Motor neuron (in vitro differentiated cells): ENCODE data around the gene TLR2. TPM values are rescaled to one million over a fixed set of nuclear protein-coding genes. Genes with fewer than 3 reads are reported as not detected.
A peak's percentile ranks its signal among the peaks of the same experiment; 100 is the strongest.
"Not testable (repeated sequence)": the region's sequence is repeated elsewhere in the genome, so short reads cannot be mapped to it uniquely, and the experiment has no call there.

Experiments used
- ATAC-seq, 8 experiments: fragments of 200-7000 bp; cut with Tn5 transposase; replicated peaks in 6 of 8; 2 replicates each; pipeline ENCODE4 v1.8.0; 2021; ENCODE audit warnings: mild to moderate bottlenecking in 8 of 8, moderate library complexity in 8 of 8
- H3K27ac ChIP-seq, 2 donors: fragments of 250-450 bp; sonication (Bioruptor Pico); 2 replicates each; pipeline ENCODE4 v1.9.0; 2021; ENCODE audit warnings: antibody characterized with exemption in 2 of 2, mild to moderate bottlenecking in 2 of 2, moderate library complexity in 1 of 2
- H3K4me1 ChIP-seq, 2 donors: fragments of 250-450 bp; sonication (Bioruptor Pico); replicated peaks in 1 of 2; 2 replicates each; pipeline ENCODE4 v1.6.1; 2021; ENCODE audit warnings: antibody characterized with exemption in 2 of 2, mild to moderate bottlenecking in 2 of 2, moderate library complexity in 1 of 2
- H3K4me3 ChIP-seq, 5 donors: fragments of 250-450 bp; sonication (Bioruptor Pico); 2 replicates each; pipeline ENCODE4 v1.9.0; 2021; ENCODE audit warnings: antibody characterized with exemption in 5 of 5, mild to moderate bottlenecking in 5 of 5, moderate library complexity in 4 of 5
- WGBS, 10 experiments: fragments of 450-650 bp; shearing (Covaris generic); methylation state at CpG; one replicate each; pipeline ENCODE4 v1.0.0; 2022; 5-methylcytosine and 5-hydroxymethylcytosine counted together
- in situ Hi-C, 9 experiments: fragments of 400-800 bp; cut with MboI; loops; one replicate each; pipeline ENCODE4 v1.15.0; 2021; ENCODE audit warnings: low sequenced_read_pairs in 9 of 9, low pct_unique_long_range_greater_than_20kb in 2 of 9; ENCODE audit not compliant: unreplicated experiment in 9 of 9
- total RNA-seq, 8 experiments: library from RNA; unstranded; fragments of 300-600 nt; gene quantifications; 2 replicates each; pipeline versions ENCODE4 v1.2.3 to v1.2.4, GENCODE V29; 2022

The TLR2 gene
- total RNA-seq, 8 experiments from 2014 or later = 0.25 to 11.2 (median 0.51) TPM

GRCh38 chr4:153646978-153647377, 37.1 kb upstream of the TLR2 start:
- Histone ChIP-seq H3K4me1 (no peaks in the 10 kb centered on the region), H3K4me3 (no peak overlapping the region), H3K27ac (no peak overlapping the region)
- in situ Hi-C loops = no loop called here
- ATAC-seq = peak in 2 of 8 experiments; percentile 36 to 77
- WGBS, 10 experiments = no CpG with 5 or more reads among the region's 1 CpG

- Histone ChIP-seq H3K4me3 (no peak overlapping the region), H3K4me1 (no peaks in the 10 kb centered on the region), H3K27ac (no peak overlapping the region)
- no peak for ATAC-seq
- in situ Hi-C loops = no loop called here
- 39 to 75% (median 63%) methylated on average over 2 to 4 of the region's 4 CpGs; no CpG with 5 or more reads in 1 of the 10 experiments for WGBS, 10 experiments
Observed at GRCh38 chr4:153647975-153648374, 36.1 kb upstream of the TLR2 start.

DNA sequence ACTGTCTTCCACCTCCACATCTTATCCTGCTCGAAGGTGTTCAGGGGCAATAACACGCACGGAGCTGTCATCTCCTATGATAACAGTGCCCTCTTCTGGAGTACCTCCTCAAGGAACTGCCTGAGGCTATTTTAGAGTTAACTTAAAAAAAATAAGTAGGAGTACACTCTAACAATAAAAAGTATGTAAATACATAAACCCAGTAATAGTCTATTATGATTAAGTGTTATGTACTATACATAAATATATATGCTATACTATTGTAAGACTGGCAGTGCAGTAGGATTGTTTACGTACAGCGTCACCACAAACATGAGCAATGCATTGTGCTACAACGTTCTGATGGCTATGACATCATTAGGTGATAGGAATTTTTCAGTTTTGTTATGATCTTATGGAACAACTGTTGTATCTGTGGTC, 34.5 kb upstream of the TLR2 start:
- WGBS, 10 experiments = 47 to 95% (median 71%) methylated on average over 1 to 6 of the region's 6 CpGs; no CpG with 5 or more reads in 2 of the 10 experiments
- H3K4me1 ChIP-seq = no peaks in the 10 kb centered on the region
- peak in 1 of 8 experiments; percentile 20 for ATAC-seq
- H3K27ac ChIP-seq = no peak overlapping the region
- H3K4me3 ChIP-seq = no peak overlapping the region
- in situ Hi-C loops = no loop called here

DNA sequence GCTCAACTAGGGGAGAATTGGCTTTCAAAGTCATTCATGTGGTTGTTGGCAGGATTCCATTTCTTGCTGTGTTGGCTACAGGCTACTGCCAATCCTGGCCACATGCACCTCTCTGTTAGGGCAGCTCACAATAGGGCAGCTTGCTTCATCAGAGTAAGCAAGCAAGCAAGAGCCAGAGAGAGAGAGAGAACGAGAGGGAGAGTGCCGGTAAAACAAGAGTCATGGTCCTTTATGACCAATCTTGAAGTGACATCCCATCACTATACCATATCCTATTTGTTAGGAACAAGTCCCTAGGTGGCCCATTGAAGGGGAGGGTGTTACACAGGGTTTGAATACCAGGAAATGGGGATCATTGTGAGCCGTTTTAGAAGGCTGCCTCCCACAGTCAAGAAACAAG, 33.0 kb upstream of the TLR2 start:
- 20 to 83% (median 56%) methylated on average over 1 to 3 of the region's 3 CpGs; no CpG with 5 or more reads in 3 of the 10 experiments for WGBS, 10 experiments
- Histone ChIP-seq H3K4me1 (no peaks in the 10 kb centered on the region), H3K27ac (no peak overlapping the region), H3K4me3 (no peak overlapping the region)
- ATAC-seq = no peak
- in situ Hi-C loops = no loop called here

DNA sequence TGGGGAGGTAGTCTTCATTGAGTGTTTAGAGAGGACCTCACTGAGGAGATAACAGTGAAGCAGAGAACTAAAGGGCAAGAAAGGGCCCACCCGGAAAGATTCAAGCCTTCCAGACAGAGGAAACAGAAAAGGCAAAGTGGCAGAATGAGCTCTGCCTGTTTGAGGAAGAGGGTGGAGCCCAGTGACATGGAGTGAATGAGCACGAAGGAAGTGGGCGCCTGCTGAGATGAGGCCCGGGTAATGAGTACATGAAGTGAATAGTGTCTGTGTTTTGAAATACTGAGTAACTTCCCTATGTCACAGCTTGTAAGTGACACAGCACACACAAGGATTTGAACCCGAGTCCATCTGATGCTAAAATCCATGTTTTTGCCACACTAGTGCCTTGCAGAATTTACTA, 32.5 kb upstream of the TLR2 start:
- ATAC-seq = peak in 1 of 8 experiments; percentile 48
- no peak overlapping the region for H3K27ac ChIP-seq

GRCh38 chr4:153652051-153652784, 31.9 kb upstream of the TLR2 start:
- Histone ChIP-seq H3K27ac (no peak overlapping the region), H3K4me3 (no peak overlapping the region), H3K4me1 (no peaks in the 10 kb centered on the region)
- ATAC-seq = peak in 1 of 8 experiments; percentile 66
- 41 to 100% (median 76%) methylated on average over 1 to 5 of the region's 11 CpGs; no CpG with 5 or more reads in 2 of the 10 experiments for WGBS, 10 experiments
- in situ Hi-C loops = no loop called here

More for the DNA sequence above, 32.5 kb upstream of the TLR2 start:
- no peak overlapping the region for H3K4me3 ChIP-seq
- WGBS, 10 experiments = 36 to 59% (median 44%) methylated on average over 1 to 5 of the region's 5 CpGs; no CpG with 5 or more reads in 2 of the 10 experiments
- no peaks in the 10 kb centered on the region for H3K4me1 ChIP-seq
- in situ Hi-C loops = no loop called here

DNA sequence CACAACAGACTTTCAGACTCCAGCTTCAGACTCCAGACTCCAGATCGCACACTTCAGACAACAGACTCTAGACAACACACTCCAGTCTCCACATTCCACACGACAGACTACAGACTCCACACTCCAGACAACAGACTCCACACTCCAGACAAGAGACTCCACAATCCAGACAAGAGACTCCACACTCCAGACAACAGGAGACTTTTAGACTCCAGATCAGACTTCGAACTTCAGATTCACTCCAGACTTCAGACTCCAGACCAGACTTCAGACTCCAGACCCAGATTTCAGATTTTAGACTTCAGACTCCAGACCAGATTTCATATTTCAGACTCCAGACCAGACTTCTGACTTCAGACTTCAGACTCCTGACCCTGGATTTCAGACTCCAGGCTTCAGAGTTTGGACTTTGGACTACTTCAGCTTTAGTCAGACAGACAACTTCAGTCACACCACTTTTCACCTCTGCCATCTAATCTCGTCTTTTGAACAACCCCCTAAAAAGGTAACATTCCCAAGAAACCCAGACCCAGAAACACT, 29.0 kb upstream of the TLR2 start:
- Histone ChIP-seq H3K4me3 (no peak overlapping the region), H3K4me1 (no peaks in the 10 kb centered on the region), H3K27ac (no peak overlapping the region)
- no peak for ATAC-seq
- WGBS, 10 experiments = 33 to 80% (median 57%) methylated on average over 2 to 4 of the region's 4 CpGs; no CpG with 5 or more reads in 3 of the 10 experiments
- in situ Hi-C loops = no loop called here

DNA sequence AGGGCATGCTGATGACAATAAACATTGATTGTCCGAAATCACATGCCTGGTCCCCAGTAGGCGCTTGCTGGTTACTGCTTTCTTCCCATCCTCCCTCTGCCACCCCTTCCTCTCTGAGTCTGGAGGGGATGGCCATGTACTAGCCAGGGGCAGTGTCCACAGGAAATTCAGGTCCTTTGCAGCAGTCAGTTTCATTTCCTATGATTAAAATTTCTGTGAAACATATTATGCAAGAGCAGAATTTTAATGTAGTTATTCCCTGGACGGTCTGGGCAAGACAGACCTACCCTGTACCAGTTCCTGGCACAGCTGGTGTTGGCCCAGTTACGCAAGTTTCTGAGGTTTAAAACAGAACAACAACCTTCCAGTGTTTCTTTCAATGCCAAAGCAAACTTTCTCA, 28.2 kb upstream of the TLR2 start:
- 18 to 100% (median 92%) methylated on average over 1 to 4 of the region's 4 CpGs; no CpG with 5 or more reads in 1 of the 10 experiments for WGBS, 10 experiments
- H3K4me1 ChIP-seq = no peaks in the 10 kb centered on the region

GRCh38 chr4:153661215-153661822, 22.8 kb upstream of the TLR2 start:
- in situ Hi-C loops = no loop called here
- WGBS, 10 experiments = 10 to 96% (median 82%) methylated on average over 2 to 6 of the region's 6 CpGs
- ATAC-seq = no peak

More for the DNA sequence above, 28.2 kb upstream of the TLR2 start:
- no peak for ATAC-seq
- in situ Hi-C loops = no loop called here
- Histone ChIP-seq H3K4me3 (no peak overlapping the region), H3K27ac (no peak overlapping the region)

GRCh38 chr4:153661908-153662307, 22.2 kb upstream of the TLR2 start:
- 17 to 100% (median 100%) methylated on average over 1 of the region's 1 CpG; no CpG with 5 or more reads in 3 of the 10 experiments for WGBS, 10 experiments
- Histone ChIP-seq H3K27ac (no peak overlapping the region), H3K4me3 (no peak overlapping the region), H3K4me1 (no peaks in the 10 kb centered on the region)
- no peak for ATAC-seq
- in situ Hi-C loops = no loop called here

More at GRCh38 chr4:153661215-153661822, 22.8 kb upstream of the TLR2 start:
- Histone ChIP-seq H3K4me1 (no peaks in the 10 kb centered on the region), H3K27ac (no peak overlapping the region), H3K4me3 (no peak overlapping the region)

DNA sequence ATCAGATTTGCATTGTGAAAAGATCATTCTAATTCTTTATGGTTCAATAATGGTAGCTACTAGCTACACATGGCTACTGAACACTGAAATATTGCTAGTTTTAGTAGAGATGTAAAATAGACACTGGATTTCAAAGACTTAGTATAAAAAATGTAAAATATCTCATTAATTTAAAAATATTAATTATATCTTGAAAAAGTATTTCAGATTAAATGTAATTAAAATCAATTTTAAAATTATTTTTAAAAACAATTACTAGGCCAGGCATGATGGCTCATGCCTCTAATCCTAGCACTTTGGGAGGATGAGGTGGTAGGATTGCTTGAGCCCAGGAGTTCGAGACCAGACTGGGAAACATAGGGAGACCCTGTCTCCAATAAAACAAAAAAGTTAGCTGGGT, 20.4 kb upstream of the TLR2 start:
- ATAC-seq = no peak
- WGBS, 10 experiments = 0 to 100% (median 71%) methylated on average over 1 of the region's 1 CpG; no CpG with 5 or more reads in 5 of the 10 experiments
- in situ Hi-C loops = no loop called here
- no peak overlapping the region for H3K4me3 ChIP-seq
- H3K4me1 ChIP-seq = no peaks in the 10 kb centered on the region
- H3K27ac ChIP-seq = no peak overlapping the region

- ATAC-seq, in situ Hi-C loops, H3K27ac ChIP-seq, H3K4me1 ChIP-seq, H3K4me3 ChIP-seq: not testable (repeated sequence)
- 0 to 40% (median 11%) methylated on average over 1 of the region's 1 CpG; no CpG with 5 or more reads in 6 of the 10 experiments for WGBS, 10 experiments
Observed at GRCh38 chr4:153666505-153666904, 17.6 kb upstream of the TLR2 start.

- no peak overlapping the region for H3K4me3 ChIP-seq
- H3K27ac ChIP-seq = no peak overlapping the region
- peak in 3 of 8 experiments; percentile 66 to 84 (median 71) for ATAC-seq
- WGBS, 10 experiments = 0 to 100% (median 83%) methylated on average over 1 to 2 of the region's 2 CpGs; no CpG with 5 or more reads in 5 of the 10 experiments
- in situ Hi-C loops = no loop called here
- H3K4me1 ChIP-seq = no peaks in the 10 kb centered on the region
Observed at GRCh38 chr4:153668647-153669046, 15.4 kb upstream of the TLR2 start.
